HG02763 (cell line): ENCODE results near the gene EDIL3.
"Not testable (repeated sequence)": the region's sequence is repeated elsewhere in the genome, so short reads cannot be mapped to it uniquely, and the experiment has no call there.

Source experiments
- ATAC-seq: cut with Tn5 transposase; IDR thresholded peaks from one replicate; pipeline ENCODE4 v1.9.1; 2021; ENCODE audit warnings: mild to moderate bottlenecking, moderate library complexity; ENCODE audit not compliant: unreplicated experiment

EDIL3 gene

GRCh38 chr5:84379749-84380148 lies 4.9 kb downstream of the EDIL3 start:
- no peak for ATAC-seq

GRCh38 chr5:84378961-84379360 lies 5.7 kb downstream of the EDIL3 start:
- ATAC-seq, result no peak

- ATAC-seq, result no peak
These were observed 6.3 kb downstream of the EDIL3 start for GRCh38 chr5:84378420-84378819.

- no peak for ATAC-seq
These were observed 8.3 kb downstream of the EDIL3 start for GRCh38 chr5:84376346-84376745.

GRCh38 chr5:84374568-84374967 lies 10.1 kb downstream of the EDIL3 start:
- ATAC-seq, result no peak

GRCh38 chr5:84373506-84373905 lies 11.2 kb downstream of the EDIL3 start:
- ATAC-seq, result no peak

- no peak for ATAC-seq
These were observed 12.5 kb downstream of the EDIL3 start for GRCh38 chr5:84372066-84372695.

GRCh38 chr5:84370176-84370575 lies 14.5 kb downstream of the EDIL3 start:
- no peak for ATAC-seq

GRCh38 chr5:84364043-84364442 lies 20.6 kb downstream of the EDIL3 start:
- ATAC-seq, result no peak

GRCh38 chr5:84362061-84362720 lies 22.5 kb downstream of the EDIL3 start:
- no peak for ATAC-seq

- no peak for ATAC-seq
These were observed 23.1 kb downstream of the EDIL3 start for GRCh38 chr5:84361572-84361971.

- ATAC-seq, result no peak
These were observed 24.6 kb downstream of the EDIL3 start for GRCh38 chr5:84360056-84360455.

GRCh38 chr5:84354101-84354500 lies 30.6 kb downstream of the EDIL3 start:
- no peak for ATAC-seq

- no peak for ATAC-seq
These were observed 39.9 kb downstream of the EDIL3 start for GRCh38 chr5:84344788-84345187.

- no peak for ATAC-seq
These were observed 41.5 kb downstream of the EDIL3 start for GRCh38 chr5:84343171-84343570.

GRCh38 chr5:84332106-84332505 lies 52.6 kb downstream of the EDIL3 start:
- ATAC-seq, result no peak

- ATAC-seq, result no peak
These were observed 57.1 kb downstream of the EDIL3 start for GRCh38 chr5:84327591-84327990.

GRCh38 chr5:84322646-84323045 lies 62.0 kb downstream of the EDIL3 start:
- ATAC-seq, result no peak

- not testable (repeated sequence) for ATAC-seq
These were observed 66.9 kb downstream of the EDIL3 start for GRCh38 chr5:84317826-84318225.

- not testable (repeated sequence) for ATAC-seq
These were observed 72.4 kb downstream of the EDIL3 start for GRCh38 chr5:84312280-84312679.

- ATAC-seq, result not testable (repeated sequence)
These were observed 74.8 kb downstream of the EDIL3 start for GRCh38 chr5:84309850-84310249.

- ATAC-seq, result no peak
These were observed 78.1 kb downstream of the EDIL3 start for GRCh38 chr5:84306601-84307000.

GRCh38 chr5:84304599-84304998 lies 80.1 kb downstream of the EDIL3 start:
- ATAC-seq, result no peak
